GM06990 (cell line): ENCODE results near the gene ADGRE1.

Source experiments
- DNase-seq: peaks from one replicate; pipeline ENCODE4 v3.0.0-alpha.2; 2011; ENCODE audit not compliant: insufficient read length; ENCODE audit errors: extremely low read depth
- H3K27me3 ChIP-seq: replicated peaks from 2 replicates; pipeline ENCODE4 v1.6.0; 2011; ENCODE audit warnings: low read length; ENCODE audit not compliant: control insufficient read depth, insufficient read depth
- H3K36me3 ChIP-seq: 2 replicates; pipeline ENCODE4 v1.5.1; 2011; ENCODE audit warnings: low read length; ENCODE audit not compliant: control insufficient read depth, insufficient read depth
- H3K4me3 ChIP-seq: replicated peaks from 2 replicates; pipeline ENCODE4 v1.5.1; 2011; ENCODE audit warnings: low read depth, mild to moderate bottlenecking, control low read depth, low read length
- CTCF ChIP-seq: IDR thresholded peaks from 2 replicates; pipeline ENCODE4 v1.5.1; 2011; ENCODE audit warnings: low read length, control low read depth, mild to moderate bottlenecking, inconsistent platforms; ENCODE audit not compliant: insufficient read depth, poor library complexity, severe bottlenecking

The ADGRE1 gene

GRCh38 chr19:6947745-6948144 is 60.4 kb downstream of the ADGRE1 start:
- peak overlapping the region; percentile 14; the same call in 1 of the 2 replicates for H3K4me3 ChIP-seq
- TF ChIP-seq CTCF: no peak
- peak; percentile 43 for DNase-seq
- H3K27me3 ChIP-seq: no peaks in the 10 kb centered on the region
- H3K36me3 ChIP-seq: no peaks in the 10 kb centered on the region

- DNase-seq: no peak
- H3K4me3 ChIP-seq: no peak overlapping the region
- TF ChIP-seq CTCF: no peak
These were observed 61.5 kb downstream of the ADGRE1 start for GRCh38 chr19:6948884-6949283.

GRCh38 chr19:6952956-6953355 is 65.6 kb downstream of the ADGRE1 start:
- no peaks in the 10 kb centered on the region for H3K27me3 ChIP-seq
- H3K36me3 ChIP-seq: no peaks in the 10 kb centered on the region
- DNase-seq: no peak
- no peak overlapping the region for H3K4me3 ChIP-seq
- TF ChIP-seq CTCF: no peak

More at GRCh38 chr19:6948884-6949283, 61.5 kb downstream of the ADGRE1 start:
- no peaks in the 10 kb centered on the region for H3K36me3 ChIP-seq
- H3K27me3 ChIP-seq: no peaks in the 10 kb centered on the region

- no peaks in the 10 kb centered on the region for H3K36me3 ChIP-seq
- H3K4me3 ChIP-seq: no peak overlapping the region
- TF ChIP-seq CTCF: no peak
- DNase-seq: no peak
- no peaks in the 10 kb centered on the region for H3K27me3 ChIP-seq
These were observed 67.7 kb downstream of the ADGRE1 start for GRCh38 chr19:6955082-6955481.

GRCh38 chr19:6956573-6956972 is 69.2 kb downstream of the ADGRE1 start:
- TF ChIP-seq CTCF: no peak
- DNase-seq: no peak
- Histone ChIP-seq H3K27me3 (no peaks in the 10 kb centered on the region), H3K36me3 (no peaks in the 10 kb centered on the region), H3K4me3 (no peak overlapping the region)

- Histone ChIP-seq H3K36me3 (no peaks in the 10 kb centered on the region), H3K27me3 (no peaks in the 10 kb centered on the region), H3K4me3 (no peak overlapping the region)
- no peak for TF ChIP-seq CTCF
- DNase-seq: no peak
These were observed 71.4 kb downstream of the ADGRE1 start for GRCh38 chr19:6958791-6959190.
